DND-41 (cell line): ENCODE results near the gene ZNF45.

Source experiments
- CTCF ChIP-seq: IDR thresholded peaks from 2 replicates; pipeline ENCODE4 v1.5.1; 2012; ENCODE audit warnings: borderline replicate concordance, low read length, moderate library complexity, mild to moderate bottlenecking; ENCODE audit not compliant: poor library complexity, severe bottlenecking; ENCODE audit errors: extremely low read depth
- EZH2 ChIP-seq: IDR thresholded peaks from 3 replicates; pipeline ENCODE4 v1.6.1; 2012; ENCODE audit warnings: borderline replicate concordance, low read depth, mild to moderate bottlenecking, moderate library complexity, low read length, inconsistent platforms; ENCODE audit not compliant: severe bottlenecking

GRCh38 chr19:43923875-43924274 is 11.2 kb downstream of the ZNF45 start:
- no peak for TF ChIP-seq CTCF
- TF ChIP-seq EZH2 = no peak
